H1 (cell line): ENCODE results near the gene PKN1. TPM values are rescaled to one million over a fixed set of nuclear protein-coding genes. Genes with fewer than 3 reads are reported as not detected.

Experiments
- CTCF ChIA-PET: fragments of 300-600 bp; sonication (Branson Sonifier 250); formaldehyde crosslinking; loops from one replicate; lab custom pipeline; 2021; ENCODE audit not compliant: partially characterized antibody; lab: Charles Lee
- POLR2A ChIA-PET: fragments of 300-600 bp; sonication (Branson Sonifier 250); formaldehyde crosslinking; loops from one replicate; lab custom pipeline; 2021; ENCODE audit warnings: inconsistent platforms; ENCODE audit not compliant: partially characterized antibody; lab: Charles Lee
- DNase-seq, 2 experiments: peaks; one replicate each; pipeline versions ENCODE4 v3.0.0 to v3.0.0-alpha.2; 2010 to 2022; ENCODE audit warnings: low spot score in 2 of 2, low read depth in 1 of 2, mixed read lengths in 1 of 2
- FAIRE-seq: peaks from 2 replicates; lab custom pipeline; 2011; peaks lifted over from hg19 to GRCh38; lab: Jason Lieb, UNC
- H2AFZ ChIP-seq: 2 replicates; pipeline ENCODE4 v1.8.1; 2012; ENCODE audit warnings: low read length, inconsistent platforms
- H2AK5ac ChIP-seq: 2 replicates; pipeline ENCODE4 v1.6.1; 2013; ENCODE audit warnings: low read depth, low read length
- H2BK120ac ChIP-seq: replicated peaks from 2 replicates; pipeline ENCODE3; 2013; ENCODE audit warnings: low read depth, low read length, inconsistent platforms
- H2BK12ac ChIP-seq: 2 replicates; pipeline ENCODE4 v1.6.1; 2013; ENCODE audit warnings: low read depth, low read length
- H2BK15ac ChIP-seq: 2 replicates; pipeline ENCODE4 v1.6.1; 2013; ENCODE audit warnings: low read length
- H2BK20ac ChIP-seq: 2 replicates; pipeline ENCODE4 v1.6.1; 2013; ENCODE audit warnings: low read length
- H2BK5ac ChIP-seq: 2 replicates; pipeline ENCODE4 v1.6.1; 2013; ENCODE audit warnings: low read depth, low read length
- H3K14ac ChIP-seq: 2 replicates; pipeline ENCODE4 v1.6.1; 2013; ENCODE audit warnings: inconsistent platforms; ENCODE audit not compliant: insufficient read length
- H3K18ac ChIP-seq: 2 replicates; pipeline ENCODE4 v1.6.1; 2013; ENCODE audit warnings: low read length; ENCODE audit errors: extremely low read depth
- H3K23ac ChIP-seq: 2 replicates; pipeline ENCODE4 v1.6.1; 2013; ENCODE audit warnings: inconsistent platforms; ENCODE audit not compliant: insufficient read length
- H3K23me2 ChIP-seq: 2 replicates; pipeline ENCODE4 v1.6.1; 2013; ENCODE audit warnings: low read depth, low read length
- H3K27ac ChIP-seq: 2 replicates; pipeline ENCODE4 v1.6.1; 2011; ENCODE audit warnings: low read depth, low read length, inconsistent platforms
- H3K27me3 ChIP-seq, 4 experiments: replicated peaks in 1 of 4; 1 replicate in 1 of 4; 2 replicates in 3 of 4; pipeline versions ENCODE4 v1.6.1 to v1.8.1; 2011 to 2013; ENCODE audit warnings: low read length in 3 of 4, mild to moderate bottlenecking in 3 of 4, inconsistent platforms in 2 of 4, mixed read lengths in 2 of 4, moderate library complexity in 1 of 4; ENCODE audit not compliant: control insufficient read depth in 3 of 4, insufficient read depth in 3 of 4; ENCODE audit errors: extremely low read depth in 1 of 4
- H3K36me3 ChIP-seq, 4 experiments: 2 replicates each; pipeline versions ENCODE4 v1.6.1 to v1.8.1; 2011 to 2013; ENCODE audit warnings: mild to moderate bottlenecking in 4 of 4, low read length in 3 of 4, moderate library complexity in 2 of 4, control low read depth in 1 of 4, inconsistent platforms in 1 of 4; ENCODE audit not compliant: insufficient read depth in 4 of 4, control insufficient read depth in 2 of 4
- H3K4ac ChIP-seq: replicated peaks from 2 replicates; pipeline ENCODE3; 2013; ENCODE audit warnings: low read length, low read depth, mixed read lengths, inconsistent platforms; ENCODE audit not compliant: insufficient read length
- H3K4me1 ChIP-seq, 4 experiments: replicated peaks in 1 of 4; 1 replicate in 1 of 4; 2 replicates in 3 of 4; pipeline versions ENCODE4 v1.6.1 to v1.8.1; 2011 to 2013; ENCODE audit warnings: low read length in 3 of 4, inconsistent platforms in 2 of 4, mixed read lengths in 1 of 4; ENCODE audit not compliant: insufficient read depth in 4 of 4, control insufficient read depth in 3 of 4
- H3K4me2 ChIP-seq, 2 experiments: 2 replicates each; pipeline versions ENCODE4 v1.6.1 to v1.8.1; 2011 to 2013; ENCODE audit warnings: low read depth in 2 of 2, low read length in 2 of 2, control low read depth in 1 of 2, inconsistent platforms in 1 of 2, mild to moderate bottlenecking in 1 of 2; ENCODE audit not compliant: insufficient read depth in 1 of 2
- H3K4me3 ChIP-seq, 4 experiments: fragments of 200-600, 300-600 bp in 1 of 4; sonication (generic), shearing (Covaris generic), sonication (Bioruptor Twin) in 1 of 4; 2 replicates each; pipeline versions ENCODE4 v1.5.1 to v1.8.1; 2011 to 2016; ENCODE audit warnings: low read length in 4 of 4, low read depth in 3 of 4, control low read depth in 2 of 4, inconsistent platforms in 2 of 4, mild to moderate bottlenecking in 2 of 4, mixed read lengths in 1 of 4, moderate library complexity in 1 of 4; ENCODE audit not compliant: insufficient read depth in 2 of 4; ENCODE audit errors: extremely low read depth in 1 of 4
- H3K56ac ChIP-seq: replicated peaks from 2 replicates; pipeline ENCODE3; 2013; ENCODE audit warnings: low read depth, mild to moderate bottlenecking, mixed read lengths, low read length, inconsistent platforms; ENCODE audit not compliant: insufficient read length
- H3K79me1 ChIP-seq: 2 replicates; pipeline ENCODE4 v1.6.1; 2013; ENCODE audit warnings: low read depth, low read length, control low read depth
- H3K79me2 ChIP-seq, 2 experiments: 2 replicates each; pipeline versions ENCODE4 v1.6.1 to v1.8.1; 2012 to 2013; ENCODE audit warnings: low read length in 2 of 2, mild to moderate bottlenecking in 2 of 2, inconsistent platforms in 1 of 2; ENCODE audit not compliant: insufficient read depth in 2 of 2, control insufficient read depth in 1 of 2
- H3K9ac ChIP-seq, 4 experiments: replicated peaks in 1 of 4; 1 replicate in 1 of 4; 2 replicates in 3 of 4; pipeline versions ENCODE4 v1.6.1 to v1.8.1; 2011 to 2013; ENCODE audit warnings: low read depth in 3 of 4, low read length in 3 of 4, control low read depth in 2 of 4, mild to moderate bottlenecking in 2 of 4, moderate library complexity in 2 of 4, inconsistent platforms in 1 of 4; ENCODE audit errors: extremely low read depth in 1 of 4
- H3K9me3 ChIP-seq, 2 experiments: 2 replicates each; pipeline versions ENCODE4 v1.6.1 to v1.8.1; 2012 to 2013; ENCODE audit warnings: mild to moderate bottlenecking in 2 of 2, moderate library complexity in 2 of 2, control low read depth in 1 of 2, inconsistent platforms in 1 of 2, low read depth in 1 of 2, low read length in 1 of 2, mixed read lengths in 1 of 2; ENCODE audit not compliant: insufficient read depth in 2 of 2
- H4K20me1 ChIP-seq, 2 experiments: replicated peaks in 1 of 2; 2 replicates each; pipeline versions ENCODE3 to v1.8.1; 2011 to 2013; ENCODE audit warnings: inconsistent platforms in 2 of 2, low read length in 2 of 2, mild to moderate bottlenecking in 1 of 2; ENCODE audit not compliant: insufficient read depth in 2 of 2, control insufficient read depth in 1 of 2
- H4K5ac ChIP-seq: 2 replicates; pipeline ENCODE4 v1.6.1; 2013; ENCODE audit warnings: low read length, low read depth, mixed read lengths, inconsistent platforms; ENCODE audit not compliant: insufficient read length
- H4K8ac ChIP-seq: 2 replicates; pipeline ENCODE4 v1.8.0; 2013; ENCODE audit warnings: mild to moderate bottlenecking, moderate library complexity, low read length, inconsistent platforms; ENCODE audit not compliant: insufficient read depth; ENCODE audit errors: extremely low read depth
- H4K91ac ChIP-seq: replicated peaks from 2 replicates; pipeline ENCODE3; 2013; ENCODE audit warnings: low read length, mixed read lengths, inconsistent platforms; ENCODE audit not compliant: insufficient read length
- CHD1 ChIP-seq: IDR thresholded peaks from 2 replicates; pipeline ENCODE4 v1.6.1; 2012; ENCODE audit warnings: low read depth, low read length, improper control_type of control experiment
- GABPA ChIP-seq: IDR thresholded peaks from 2 replicates; pipeline ENCODE4 v1.6.1; 2011; ENCODE audit warnings: mild to moderate bottlenecking, low read length, moderate library complexity, borderline replicate concordance; ENCODE audit not compliant: insufficient read depth
- JUND ChIP-seq: IDR thresholded peaks from 2 replicates; pipeline ENCODE4 v1.6.1; 2011; ENCODE audit warnings: mild to moderate bottlenecking, improper control_type of control experiment, low read length
- KDM1A ChIP-seq: fragments of 200-600, 300-600 bp; sonication (generic); IDR thresholded peaks from 2 replicates; pipeline ENCODE4 v1.7.1; 2016; ENCODE audit warnings: mild to moderate bottlenecking, low read length, borderline replicate concordance
- KDM4A ChIP-seq: IDR thresholded peaks from one replicate; pipeline ENCODE4 v1.7.1; 2012; ENCODE audit warnings: low read depth, mild to moderate bottlenecking, moderate library complexity, low read length, inconsistent platforms; ENCODE audit not compliant: severe bottlenecking
- NANOG ChIP-seq: IDR thresholded peaks from 2 replicates; pipeline ENCODE4 v1.6.1; 2011; ENCODE audit warnings: low read length, low read depth, mild to moderate bottlenecking, inconsistent platforms; ENCODE audit not compliant: insufficient read depth, poor library complexity, severe bottlenecking
- PHF8 ChIP-seq: fragments of 200-600 bp; sonication (generic); conservative IDR thresholded peaks from 2 replicates; pipeline ENCODE4 v1.7.1; 2012; ENCODE audit warnings: low read depth, mild to moderate bottlenecking, inconsistent platforms, low read length, moderate library complexity
- POLR2AphosphoS5 ChIP-seq: IDR thresholded peaks from 2 replicates; pipeline ENCODE4 v1.6.1; 2011; ENCODE audit warnings: low read depth, low read length
- RNF2 ChIP-seq: fragments of 200-900, 300-1000 bp; sonication (generic); IDR thresholded peaks from 2 replicates; pipeline ENCODE4 v1.7.1; 2016; ENCODE audit warnings: borderline replicate concordance, low read depth, mild to moderate bottlenecking, antibody characterized with exemption, low read length; ENCODE audit not compliant: poor library complexity, severe bottlenecking; ENCODE audit errors: missing control alignments
- ZNF274 ChIP-seq: IDR thresholded peaks from 2 replicates; pipeline ENCODE4 v1.7.0; 2012; ENCODE audit warnings: low read length, borderline replicate concordance; ENCODE audit errors: extremely low read depth
- WGBS, 2 experiments: shearing (Covaris generic) in 1 of 2; methylation state at CpG; one replicate each; pipeline versions ENCODE4 v1.1.6 to v1.1.7; 2013 to 2015; ENCODE audit warnings: low lambda C conversion rate in 2 of 2, mixed read lengths in 2 of 2, inconsistent platforms in 1 of 2, low coverage in 1 of 2, missing lambda C conversion rate in 1 of 2; ENCODE audit not compliant: insufficient replicate concordance in 2 of 2, insufficient coverage in 1 of 2, insufficient read length in 1 of 2; ENCODE audit errors: extremely low coverage in 1 of 2, missing lambda C conversion rate in 1 of 2; 5-methylcytosine and 5-hydroxymethylcytosine counted together
- polyA plus RNA-seq, 7 experiments: library from polyadenylated mRNA; depleted of rRNA in 3 of 7; stranded (reverse) in 5 of 7; unstranded in 2 of 7; fragments of >200 nt in 5 of 7; fragments of 200-250 nt in 2 of 7; gene quantifications; 1 replicate in 5 of 7; 2 replicates in 1 of 7; 4 replicates in 1 of 7; pipeline versions ENCODE4 v1.2.1 to v1.2.3, GENCODE V29; 2011 to 2013; ENCODE audit warnings: missing spikeins in 2 of 7, mixed read lengths in 2 of 7
- total RNA-seq: library from RNA; stranded (reverse); fragmentation: NEBNext Ultra II Directional; extraction: Animal tissue kit (Norgen Biotek cat#: 25700); gene quantifications from 2 replicates; pipeline ENCODE4 v1.2.1, GENCODE V29; 2021

The PKN1 gene
- total and polyA plus RNA-seq, 2 of the 8 experiments (the other 6 are each of a cell fraction or from before 2014, with no cell fraction given), result 65.2 to 162 TPM

- Histone ChIP-seq H2BK12ac (no peak overlapping the region), H3K79me1 (no peaks in the 10 kb centered on the region), H3K23me2 (no peaks in the 10 kb centered on the region), H2BK15ac (no peak overlapping the region), H3K79me2 (no peaks in the 10 kb centered on the region), H2AK5ac (no peak overlapping the region), H4K5ac (no peak overlapping the region), H3K56ac (no peak overlapping the region), H3K9ac (no peak overlapping the region), H3K23ac (no peak overlapping the region), H2BK5ac (no peak overlapping the region), H3K4ac (no peak overlapping the region), H3K14ac (no peak overlapping the region), H4K8ac (peak overlapping the region; percentile 25; the same call in 1 of the 2 replicates), H3K9me3 (no peaks in the 10 kb centered on the region), H3K4me2 (no peak overlapping the region), H4K91ac (no peak overlapping the region), H3K18ac (no peak overlapping the region), H4K20me1 (peaks cover 2 to 3% of the 10 kb centered on the region in 2 experiments), H2AFZ (no peak overlapping the region), H3K27ac (no peak overlapping the region), H2BK20ac (no peak overlapping the region), H3K36me3 (peaks cover 9 to 35% (median 14%) of the 10 kb centered on the region in 4 experiments; a peak in 6 of 8 replicates), H2BK120ac (no peak overlapping the region), H3K4me1 (no peaks in the 10 kb centered on the region), H3K4me3 (no peak overlapping the region), H3K27me3 (no peaks in the 10 kb centered on the region)
- ChIA-PET POLR2A (interaction anchor here (1.0 kb wide), 1 partner anchor 9 kb away, joined by 4 read pairs; no protein-coding TSS in a partner anchor), CTCF (interaction anchor here (0.6 kb wide), 1 partner anchor 41 kb away, joined by 4 read pairs; no protein-coding TSS in a partner anchor)
- FAIRE-seq, result no peak
- DNase-seq, result no peak
- 93% methylated on average over 21 of the region's 21 CpGs; no CpG with 5 or more reads in 1 of the 2 experiments for WGBS, 2 experiments
- TF ChIP-seq PHF8 (no peak), CHD1 (no peak), KDM4A (no peak), JUND (no peak), NANOG (no peak), KDM1A (no peak), ZNF274 (no peak), RNF2 (no peak), GABPA (no peak), POLR2AphosphoS5 (no peak)
These were observed 30.6 kb downstream of the PKN1 start for GRCh38 chr19:14463747-14464146.
